ENCODE data around the gene NUMA1. TPM values are rescaled to one million over a fixed set of nuclear protein-coding genes. Genes with fewer than 3 reads are reported as not detected.

Gene NUMA1
- polyA plus RNA-seq, 3 donors, result 79.0 to 132 (median 90.3) TPM

Other genes starting within 250 kb of the NUMA1 start
- gene DEFB108B, start 247.3 kb downstream of the NUMA1 start, polyA plus RNA-seq, result not detected
- gene DEFB131B, start 202.1 kb downstream of the NUMA1 start, polyA plus RNA-seq, result not detected
- 1 to 10 TPM; 1.5 to 2.2 (median 1.7) TPM for gene XNDC1N, start 151.9 kb downstream of the NUMA1 start, polyA plus RNA-seq
- gene RNF121, start 151.5 kb downstream of the NUMA1 start, polyA plus RNA-seq, result 10 to 100 TPM in 2 of 3 donors, 1 to 10 TPM in 1; 7.5 to 21.8 (median 18.4) TPM
- gene IL18BP, start 81.6 kb downstream of the NUMA1 start, polyA plus RNA-seq, result 10 to 100 TPM in 1 of 3 donors, 1 to 10 TPM in 2; 3.0 to 14.1 (median 4.7) TPM
- 1 to 10 TPM; 4.3 to 6.9 (median 6.0) TPM for gene LRRC51, start 308 bp upstream of the NUMA1 start, polyA plus RNA-seq
- 100 to 1,000 TPM in 2 of 3 donors, 10 to 100 TPM in 1; 71.4 to 181 (median 165) TPM for gene LAMTOR1, start 22.8 kb upstream of the NUMA1 start, polyA plus RNA-seq
- not detected for gene TOMT, start 25.4 kb upstream of the NUMA1 start, polyA plus RNA-seq
- gene ANAPC15, start 32.2 kb upstream of the NUMA1 start, polyA plus RNA-seq, result 10 to 100 TPM; 26.8 to 46.9 (median 42.3) TPM
- 1 to 10 TPM in 2 of 3 donors, under 1 TPM in 1; 0.16 to 3.8 (median 3.2) TPM for gene FOLR3, start 55.2 kb upstream of the NUMA1 start, polyA plus RNA-seq
- 1 to 10 TPM in 1 of 3 donors, under 1 TPM in 1, not detected in 1; 0.58 to 2.7 TPM for gene FOLR1, start 111.6 kb upstream of the NUMA1 start, polyA plus RNA-seq
- gene FOLR2, start 136.3 kb upstream of the NUMA1 start, polyA plus RNA-seq, result 10 to 100 TPM in 2 of 3 donors, 1 to 10 TPM in 1; 5.1 to 52.4 (median 38.4) TPM
- gene INPPL1, start 144.2 kb upstream of the NUMA1 start, polyA plus RNA-seq, result 10 to 100 TPM; 37.9 to 77.0 (median 57.4) TPM
- under 1 TPM in 1 of 3 donors, not detected in 2; 0.08 TPM for gene PHOX2A, start 163.6 kb upstream of the NUMA1 start, polyA plus RNA-seq

Data from adipose tissue (tissue), 3 donors.